Esophagus muscularis mucosa (tissue), 3 donors: Measurements from ENCODE around the gene DMD.

ENCODE experiments used
- POLR2A ChIP-seq: fragments of 450-650 bp; IDR thresholded peaks from one replicate; pipeline ENCODE4 v1.6.1; 2017; ENCODE audit warnings: antibody characterized with exemption, moderate library complexity, mild to moderate bottlenecking, low read depth
- TF ChIP-seq, protein P1 (sequence below), 3 experiments: fragments of 200-600 bp in 2 of 3; fragments of 450-650 bp in 1 of 3; sonication (generic) in 2 of 3; IDR thresholded peaks; one replicate each; pipeline ENCODE4 v1.5.1; 2017 to 2019; ENCODE audit warnings: antibody characterized with exemption in 3 of 3, mild to moderate bottlenecking in 2 of 3, moderate library complexity in 1 of 3

- TF ChIP-seq POLR2A, result no peak
- TF ChIP-seq, protein P1, sequence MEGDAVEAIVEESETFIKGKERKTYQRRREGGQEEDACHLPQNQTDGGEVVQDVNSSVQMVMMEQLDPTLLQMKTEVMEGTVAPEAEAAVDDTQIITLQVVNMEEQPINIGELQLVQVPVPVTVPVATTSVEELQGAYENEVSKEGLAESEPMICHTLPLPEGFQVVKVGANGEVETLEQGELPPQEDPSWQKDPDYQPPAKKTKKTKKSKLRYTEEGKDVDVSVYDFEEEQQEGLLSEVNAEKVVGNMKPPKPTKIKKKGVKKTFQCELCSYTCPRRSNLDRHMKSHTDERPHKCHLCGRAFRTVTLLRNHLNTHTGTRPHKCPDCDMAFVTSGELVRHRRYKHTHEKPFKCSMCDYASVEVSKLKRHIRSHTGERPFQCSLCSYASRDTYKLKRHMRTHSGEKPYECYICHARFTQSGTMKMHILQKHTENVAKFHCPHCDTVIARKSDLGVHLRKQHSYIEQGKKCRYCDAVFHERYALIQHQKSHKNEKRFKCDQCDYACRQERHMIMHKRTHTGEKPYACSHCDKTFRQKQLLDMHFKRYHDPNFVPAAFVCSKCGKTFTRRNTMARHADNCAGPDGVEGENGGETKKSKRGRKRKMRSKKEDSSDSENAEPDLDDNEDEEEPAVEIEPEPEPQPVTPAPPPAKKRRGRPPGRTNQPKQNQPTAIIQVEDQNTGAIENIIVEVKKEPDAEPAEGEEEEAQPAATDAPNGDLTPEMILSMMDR (IDR thresholded peaks at IDR 0.05), result no peak
These were observed 1276.4 kb downstream of the DMD start for GRCh38 chrX:31934842-31935370.
